OCI-LY7 (cell line): ENCODE results near the gene LIN9. TPM values are rescaled to one million over a fixed set of nuclear protein-coding genes. Genes with fewer than 3 reads are reported as not detected.

Source experiments
- BruUV-seq: library from RNA; stranded (reverse); fragments of 400-500 nt; replicated peaks from 2 replicates; lab custom pipeline; 2021; lab: Mats Ljungman, UMichigan
- CTCF ChIA-PET: fragments of 300-600 bp; sonication (Branson Sonifier 250); formaldehyde crosslinking; loops from one replicate; lab custom pipeline; 2022; ENCODE audit warnings: antibody characterized with exemption; ENCODE audit not compliant: unreplicated experiment; lab: Charles Lee
- POLR2A ChIA-PET: fragments of 300-600 bp; sonication (Branson Sonifier 250); formaldehyde crosslinking; loops from one replicate; lab custom pipeline; 2022; ENCODE audit warnings: antibody characterized with exemption; lab: Charles Lee
- DNase-seq: peaks from one replicate; pipeline ENCODE4 v3.0.0-alpha.2; 2015; ENCODE audit warnings: low spot score
- H2AFZ ChIP-seq: fragments of 200-600 bp; sonication (generic), shearing (Covaris generic); 2 replicates; pipeline ENCODE4 v1.6.1; 2014; ENCODE audit warnings: mild to moderate bottlenecking, antibody characterized with exemption, low read length, moderate library complexity
- H3K27ac ChIP-seq: fragments of 200-600 bp; sonication (generic); 2 replicates; pipeline ENCODE4 v1.5.1; 2014; ENCODE audit warnings: mixed run types, low read depth, mild to moderate bottlenecking, moderate library complexity, low read length, inconsistent platforms; ENCODE audit not compliant: poor library complexity, severe bottlenecking
- H3K36me3 ChIP-seq: fragments of 200-600 bp; sonication (generic); 2 replicates; pipeline ENCODE4 v1.6.1; 2014; ENCODE audit warnings: mild to moderate bottlenecking, antibody characterized with exemption, low read length, moderate library complexity, mixed read lengths; ENCODE audit not compliant: insufficient read depth
- H3K4me1 ChIP-seq: fragments of 200-600 bp; sonication (generic); 2 replicates; pipeline ENCODE4 v1.5.1; 2014; ENCODE audit warnings: mild to moderate bottlenecking, low read length; ENCODE audit not compliant: insufficient read depth, poor library complexity, severe bottlenecking
- H3K4me2 ChIP-seq: fragments of 200-600 bp; sonication (generic); 2 replicates; pipeline ENCODE4 v1.6.1; 2014; ENCODE audit warnings: mild to moderate bottlenecking, low read length
- H3K4me3 ChIP-seq: fragments of 200-600 bp; sonication (generic); 2 replicates; pipeline ENCODE4 v1.5.1; 2014; ENCODE audit warnings: mild to moderate bottlenecking, low read depth, low read length; ENCODE audit not compliant: poor library complexity, severe bottlenecking
- H3K79me2 ChIP-seq: fragments of 200-600 bp; sonication (generic); 2 replicates; pipeline ENCODE4 v1.6.1; 2016; ENCODE audit warnings: low read depth, mild to moderate bottlenecking, low read length, moderate library complexity, mixed read lengths; ENCODE audit not compliant: insufficient read depth
- H3K9me2 ChIP-seq: fragments of 200-600 bp; sonication (generic); 2 replicates; pipeline ENCODE4 v1.6.1; 2016; ENCODE audit warnings: mild to moderate bottlenecking, low read length, mixed read lengths; ENCODE audit not compliant: insufficient read depth
- H3K9me3 ChIP-seq: fragments of 200-600 bp; sonication (generic); 2 replicates; pipeline ENCODE4 v1.6.1; 2014; ENCODE audit warnings: mild to moderate bottlenecking, mixed run types, low read length, mixed read lengths
- H4K20me1 ChIP-seq: fragments of 200-600 bp; sonication (generic); 2 replicates; pipeline ENCODE4 v1.6.1; 2014; ENCODE audit warnings: mild to moderate bottlenecking, antibody characterized with exemption, low read length, moderate library complexity, mixed read lengths; ENCODE audit not compliant: insufficient read depth
- CTCF ChIP-seq: fragments of 200-600 bp; sonication (generic); conservative IDR thresholded peaks from 2 replicates; pipeline ENCODE4 v1.5.1; 2014; ENCODE audit warnings: mild to moderate bottlenecking, antibody characterized with exemption, low read length, moderate library complexity, mixed read lengths
- EZH2phosphoT487 ChIP-seq: fragments of 200-600 bp; sonication (generic); IDR thresholded peaks from 2 replicates; pipeline ENCODE4 v1.6.1; 2018; ENCODE audit warnings: low read depth, borderline replicate concordance, mild to moderate bottlenecking, mixed run types, antibody characterized with exemption, low read length, moderate library complexity, mixed read lengths
- intact Hi-C: fragments of 100-400 bp; cut with micrococcal nuclease; formaldehyde crosslinking; loops from one replicate; pipeline ENCODE4 v1.10.0; 2022; ENCODE audit not compliant: unreplicated experiment
- total RNA-seq, 2 experiments: library from RNA; depleted of rRNA in 1 of 2; stranded (reverse); fragments of >200 nt in 1 of 2; shearing (Covaris generic) in 1 of 2; gene quantifications; 2 replicates each; pipeline ENCODE4 v1.2.3, GENCODE V29; 2014 to 2022

The LIN9 gene
- total RNA-seq, 2 experiments from 2014 or later, result 19.7 to 20.1 TPM

- BruUV-seq, result no TSS peak
- Histone ChIP-seq H3K79me2 (peaks cover 25% of the 10 kb centered on the region), H3K4me2 (no peak overlapping the region), H3K4me3 (no peak overlapping the region), H3K4me1 (peaks cover 32% of the 10 kb centered on the region), H3K27ac (no peak overlapping the region), H3K9me3 (0 out of 2 replicates have a peak, but pooled peaks cover 6% of the 10 kb centered on the region), H3K9me2 (no peaks in the 10 kb centered on the region), H2AFZ (no peak overlapping the region), H3K36me3 (peaks cover 1% of the 10 kb centered on the region; the same call in 1 of the 2 replicates), H4K20me1 (no peaks in the 10 kb centered on the region)
- ChIA-PET CTCF (interaction anchor here (0.6 to 3.1 kb wide), 3 partner anchors 10 to 119 kb away, joined by 3 to 11 read pairs (median 3); no protein-coding TSS in a partner anchor), POLR2A (interaction anchor here (0.6 to 0.8 kb wide), 5 partner anchors 12 to 815 kb away, joined by 3 to 5 read pairs (median 3); no protein-coding TSS in a partner anchor)
- intact Hi-C loops, result no loop called here
- TF ChIP-seq EZH2phosphoT487 (no peak), CTCF (no peak)
- DNase-seq, result no peak
These were observed 2.4 kb upstream of the LIN9 start for GRCh38 chr1:226311376-226311775.

DNA sequence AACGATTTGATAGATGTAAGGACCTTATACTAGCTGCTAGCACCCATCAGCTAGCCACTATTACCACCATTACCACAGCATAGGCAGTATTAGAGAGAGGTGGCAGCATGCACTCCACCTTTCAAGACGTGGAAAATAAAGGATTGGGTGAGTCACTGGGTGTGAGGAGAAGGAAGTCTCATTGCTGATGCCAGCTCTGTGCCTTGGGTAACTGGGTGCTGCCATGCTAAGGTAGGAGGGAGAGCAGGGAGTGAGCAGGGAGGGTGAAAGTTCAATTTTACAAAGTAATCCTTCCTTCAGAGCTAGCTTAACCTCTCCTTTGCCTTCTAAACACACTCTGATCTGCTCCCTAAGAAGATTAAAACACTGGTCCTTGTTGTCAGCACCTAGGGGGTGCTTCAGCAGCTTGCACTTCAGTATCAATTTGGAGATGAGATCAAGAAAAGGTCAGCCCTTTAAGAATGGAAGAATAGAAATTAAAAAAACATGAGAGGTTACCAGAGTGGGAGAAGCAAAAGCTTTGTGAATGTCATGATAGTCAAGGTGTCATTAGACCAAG lies 1.8 kb upstream of the LIN9 start:
- Histone ChIP-seq H4K20me1 (no peaks in the 10 kb centered on the region), H3K27ac (no peak overlapping the region), H3K79me2 (peaks cover 32% of the 10 kb centered on the region), H3K4me3 (peak overlapping the region; percentile 97), H3K36me3 (peaks cover 6% of the 10 kb centered on the region; the same call in 1 of the 2 replicates), H3K4me1 (peaks cover 37% of the 10 kb centered on the region), H2AFZ (peak overlapping the region; percentile 64; the same call in 1 of the 2 replicates), H3K4me2 (peak overlapping the region; percentile 93), H3K9me2 (no peaks in the 10 kb centered on the region), H3K9me3 (0 out of 2 replicates have a peak, but pooled peaks cover 6% of the 10 kb centered on the region)
- no peak for DNase-seq
- ChIA-PET POLR2A (interaction anchor here (0.6 to 2.5 kb wide), 12 partner anchors 8 to 815 kb away, joined by 3 to 26 read pairs (median 4); no protein-coding TSS in a partner anchor), CTCF (interaction anchor here (0.6 to 3.1 kb wide), 5 partner anchors 9 to 119 kb away, joined by 3 to 11 read pairs (median 3); no protein-coding TSS in a partner anchor)
- TF ChIP-seq EZH2phosphoT487, result no peak
- no peak; the same call in 1 of the 2 replicates for TF ChIP-seq CTCF
- intact Hi-C loops, result loop anchor here (1.0 kb wide), 1 partner anchor 96 kb away; no protein-coding TSS in a partner anchor
- no TSS peak for BruUV-seq

DNA sequence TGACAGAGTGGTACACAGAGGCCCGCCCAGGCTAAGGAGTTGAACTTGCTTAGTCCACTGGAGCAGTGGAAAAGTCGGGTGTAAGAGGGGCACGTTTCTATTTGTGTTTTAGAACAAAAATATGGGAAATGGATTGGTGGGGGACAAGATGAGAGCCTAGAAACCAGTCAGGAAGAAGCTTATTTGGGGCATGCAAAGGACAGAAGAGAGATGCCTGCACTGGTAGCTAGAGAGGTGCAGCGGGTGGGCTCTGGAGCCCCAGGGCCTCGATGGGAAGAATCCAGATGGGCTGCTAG lies 1.2 kb upstream of the LIN9 start:
- H3K4me2 ChIP-seq, result peak overlapping the region; percentile 93
- H3K27ac ChIP-seq, result peak overlapping the region; percentile 76
- no peaks in the 10 kb centered on the region for H4K20me1 ChIP-seq
- no peak for TF ChIP-seq EZH2phosphoT487
- TF ChIP-seq CTCF, result no peak
- peak; percentile 22 for DNase-seq
- CTCF ChIA-PET, result interaction anchor here (0.8 to 3.1 kb wide), 4 partner anchors 8 to 42 kb away, joined by 3 to 11 read pairs (median 4); no protein-coding TSS in a partner anchor
- H3K36me3 ChIP-seq, result peaks cover 10% of the 10 kb centered on the region; the same call in 1 of the 2 replicates
- intact Hi-C loops, result loop anchor here (1.0 kb wide), 1 partner anchor 96 kb away; no protein-coding TSS in a partner anchor
- H2AFZ ChIP-seq, result peak overlapping the region; percentile 64; the same call in 1 of the 2 replicates
- POLR2A ChIA-PET, result interaction anchor here (0.7 to 2.5 kb wide), 12 partner anchors 9 to 78 kb away, joined by 3 to 26 read pairs (median 6); no protein-coding TSS in a partner anchor
- 0 out of 2 replicates have a peak, but pooled peaks cover 6% of the 10 kb centered on the region for H3K9me3 ChIP-seq
- peaks cover 37% of the 10 kb centered on the region for H3K79me2 ChIP-seq
- H3K9me2 ChIP-seq, result no peaks in the 10 kb centered on the region
- peak overlapping the region; percentile 97 for H3K4me3 ChIP-seq
- peaks cover 41% of the 10 kb centered on the region for H3K4me1 ChIP-seq
- no TSS peak for BruUV-seq
